HG03460 (cell line): ENCODE data around the gene SHH.

Experiments used
- ATAC-seq: cut with Tn5 transposase; IDR thresholded peaks from one replicate; pipeline ENCODE4 v1.9.1; 2021; ENCODE audit not compliant: unreplicated experiment

SHH gene

GRCh38 chr7:155766966-155767916, 45.0 kb downstream of the SHH start:
- no peak for ATAC-seq

- ATAC-seq, result no peak
Measured at GRCh38 chr7:155766386-155766785, 45.9 kb downstream of the SHH start.

- no peak for ATAC-seq
Measured at GRCh38 chr7:155765458-155765857, 46.8 kb downstream of the SHH start.

- peak; percentile 50 for ATAC-seq
Measured at GRCh38 chr7:155764438-155764793, 47.8 kb downstream of the SHH start.

- ATAC-seq, result peak; percentile 74
Measured at GRCh38 chr7:155763691-155764437, 48.4 kb downstream of the SHH start.

- ATAC-seq, result no peak
Measured at GRCh38 chr7:155763122-155763521, 49.1 kb downstream of the SHH start.

- no peak for ATAC-seq
Measured at GRCh38 chr7:155762655-155763054, 49.6 kb downstream of the SHH start.

- no peak for ATAC-seq
Measured at GRCh38 chr7:155762036-155762435, 50.2 kb downstream of the SHH start.

GRCh38 chr7:155761162-155761561, 51.1 kb downstream of the SHH start:
- ATAC-seq, result no peak

GRCh38 chr7:155759740-155760430, 52.4 kb downstream of the SHH start:
- no peak for ATAC-seq

- no peak for ATAC-seq
Measured at GRCh38 chr7:155758348-155758747, 53.9 kb downstream of the SHH start.

GRCh38 chr7:155756322-155756721, 55.9 kb downstream of the SHH start:
- no peak for ATAC-seq

- ATAC-seq, result no peak
Measured at GRCh38 chr7:155755026-155755425, 57.2 kb downstream of the SHH start.

- ATAC-seq, result no peak
Measured at GRCh38 chr7:155754165-155754564, 58.1 kb downstream of the SHH start.

- ATAC-seq, result no peak
Measured at GRCh38 chr7:155753446-155753965, 58.8 kb downstream of the SHH start.

- peak; percentile 68 for ATAC-seq
Measured at GRCh38 chr7:155752756-155753445, 59.4 kb downstream of the SHH start.

- ATAC-seq, result no peak
Measured at GRCh38 chr7:155751409-155751808, 60.9 kb downstream of the SHH start.

- no peak for ATAC-seq
Measured at GRCh38 chr7:155750255-155751125, 61.8 kb downstream of the SHH start.
